K562 (cell line): ENCODE measurements around the gene MLX. TPM values are rescaled to one million over a fixed set of nuclear protein-coding genes. Genes with fewer than 3 reads are reported as not detected.
A peak's percentile ranks its signal among the peaks of the same experiment; 100 is the strongest.

Experiments used
- E2F8 ChIP-seq: fragments of 450-650 bp; IDR thresholded peaks from 2 replicates; pipeline ENCODE4 v1.7.1; 2018; ENCODE audit warnings: mild to moderate bottlenecking, low read depth; ENCODE audit not compliant: partially characterized antibody
- FOXK2 ChIP-seq, 2 experiments: fragments of 450-650 bp; IDR thresholded peaks in 1 of 2; conservative IDR thresholded peaks in 1 of 2; 2 replicates each; pipeline ENCODE4 v1.6.1; 2016; ENCODE audit warnings: low read depth in 2 of 2, mild to moderate bottlenecking in 1 of 2
- HBP1 ChIP-seq: fragments of 450-650 bp; formaldehyde crosslinking; IDR thresholded peaks from 2 replicates; pipeline ENCODE4 v1.4.0; 2022; ENCODE audit warnings: missing genetic modification characterization
- KDM5B ChIP-seq: fragments of 200-600 bp; sonication (generic); IDR thresholded peaks from 2 replicates; pipeline ENCODE4 v1.6.1; 2012; ENCODE audit warnings: low read depth, mild to moderate bottlenecking, moderate library complexity, low read length, control low read depth, inconsistent platforms; ENCODE audit not compliant: insufficient replicate concordance
- NFE2L1 ChIP-seq: fragments of 450-650 bp; IDR thresholded peaks from 2 replicates; pipeline ENCODE4 v1.6.1; 2016; ENCODE audit warnings: missing genetic modification characterization, low read depth, mild to moderate bottlenecking, missing compliant biosample characterization, moderate library complexity, borderline replicate concordance
- RNF2 ChIP-seq: sonication (generic); IDR thresholded peaks from 2 replicates; pipeline ENCODE4 v1.6.1; 2016
- SRSF9 ChIP-seq: fragments of 200-400 bp; formaldehyde crosslinking; IDR thresholded peaks from 2 replicates; pipeline ENCODE4 v1.6.1; 2017; ENCODE audit warnings: low read depth, low read length, borderline replicate concordance
- ZNF224 ChIP-seq: sonication (generic); formaldehyde crosslinking; IDR thresholded peaks from 2 replicates; pipeline ENCODE4 v1.8.0; 2022; ENCODE audit warnings: mild to moderate bottlenecking, missing genetic modification reagents
- ZNF24 ChIP-seq: fragments of 450-650 bp; IDR thresholded peaks from 2 replicates; pipeline ENCODE4 v1.6.1; 2016
- ZNF830 ChIP-seq: fragments of 250-450 bp; sonication (Bioruptor Pico); IDR thresholded peaks from 2 replicates; pipeline ENCODE4 v1.5.0; 2021; ENCODE audit warnings: mild to moderate bottlenecking
- polyA plus RNA-seq, 8 experiments: library from polyadenylated mRNA; depleted of rRNA in 4 of 8; stranded (reverse) in 5 of 8; unstranded in 3 of 8; fragments of >200 nt; fragmentation: Nextera tagmentation in 2 of 8; fragmentation: Illumina TruSeq in 1 of 8; extraction: Ambion mirVana in 2 of 8; extraction: Trizol in 1 of 8; gene quantifications; 2 replicates each; pipeline versions ENCODE4 v1.2.1 to v1.2.3, GENCODE V29; 2011 to 2014; ENCODE audit warnings: inconsistent platforms in 1 of 8, missing spikeins in 1 of 8
- total RNA-seq, 7 experiments: library from RNA; depleted of rRNA in 6 of 7; stranded (reverse); fragments of >200 nt in 6 of 7; fragmentation: Illumina TruSeq in 2 of 7; extraction: Trizol in 2 of 7; gene quantifications; 2 replicates each; pipeline versions ENCODE4 v1.2.1 to v1.2.3, GENCODE V29; 2011 to 2021; ENCODE audit warnings: low replicate concordance in 1 of 7
- TF ChIP-seq, protein P1 (sequence below): fragments of 250-450 bp; sonication (Bioruptor Pico); IDR thresholded peaks from 2 replicates; pipeline ENCODE4 v1.4.0; 2020
- TF ChIP-seq, protein P2 (sequence below): fragments of 450-650 bp; IDR thresholded peaks from 2 replicates; pipeline ENCODE4 v1.6.1; 2016; ENCODE audit warnings: low read depth, mild to moderate bottlenecking, moderate library complexity

The MLX gene
- total and polyA plus RNA-seq, 9 of the 15 experiments (the other 6 are each of a cell fraction or from before 2014, with no cell fraction given) = 42.9 to 100 (median 58.9) TPM

- TF ChIP-seq, protein P1, sequence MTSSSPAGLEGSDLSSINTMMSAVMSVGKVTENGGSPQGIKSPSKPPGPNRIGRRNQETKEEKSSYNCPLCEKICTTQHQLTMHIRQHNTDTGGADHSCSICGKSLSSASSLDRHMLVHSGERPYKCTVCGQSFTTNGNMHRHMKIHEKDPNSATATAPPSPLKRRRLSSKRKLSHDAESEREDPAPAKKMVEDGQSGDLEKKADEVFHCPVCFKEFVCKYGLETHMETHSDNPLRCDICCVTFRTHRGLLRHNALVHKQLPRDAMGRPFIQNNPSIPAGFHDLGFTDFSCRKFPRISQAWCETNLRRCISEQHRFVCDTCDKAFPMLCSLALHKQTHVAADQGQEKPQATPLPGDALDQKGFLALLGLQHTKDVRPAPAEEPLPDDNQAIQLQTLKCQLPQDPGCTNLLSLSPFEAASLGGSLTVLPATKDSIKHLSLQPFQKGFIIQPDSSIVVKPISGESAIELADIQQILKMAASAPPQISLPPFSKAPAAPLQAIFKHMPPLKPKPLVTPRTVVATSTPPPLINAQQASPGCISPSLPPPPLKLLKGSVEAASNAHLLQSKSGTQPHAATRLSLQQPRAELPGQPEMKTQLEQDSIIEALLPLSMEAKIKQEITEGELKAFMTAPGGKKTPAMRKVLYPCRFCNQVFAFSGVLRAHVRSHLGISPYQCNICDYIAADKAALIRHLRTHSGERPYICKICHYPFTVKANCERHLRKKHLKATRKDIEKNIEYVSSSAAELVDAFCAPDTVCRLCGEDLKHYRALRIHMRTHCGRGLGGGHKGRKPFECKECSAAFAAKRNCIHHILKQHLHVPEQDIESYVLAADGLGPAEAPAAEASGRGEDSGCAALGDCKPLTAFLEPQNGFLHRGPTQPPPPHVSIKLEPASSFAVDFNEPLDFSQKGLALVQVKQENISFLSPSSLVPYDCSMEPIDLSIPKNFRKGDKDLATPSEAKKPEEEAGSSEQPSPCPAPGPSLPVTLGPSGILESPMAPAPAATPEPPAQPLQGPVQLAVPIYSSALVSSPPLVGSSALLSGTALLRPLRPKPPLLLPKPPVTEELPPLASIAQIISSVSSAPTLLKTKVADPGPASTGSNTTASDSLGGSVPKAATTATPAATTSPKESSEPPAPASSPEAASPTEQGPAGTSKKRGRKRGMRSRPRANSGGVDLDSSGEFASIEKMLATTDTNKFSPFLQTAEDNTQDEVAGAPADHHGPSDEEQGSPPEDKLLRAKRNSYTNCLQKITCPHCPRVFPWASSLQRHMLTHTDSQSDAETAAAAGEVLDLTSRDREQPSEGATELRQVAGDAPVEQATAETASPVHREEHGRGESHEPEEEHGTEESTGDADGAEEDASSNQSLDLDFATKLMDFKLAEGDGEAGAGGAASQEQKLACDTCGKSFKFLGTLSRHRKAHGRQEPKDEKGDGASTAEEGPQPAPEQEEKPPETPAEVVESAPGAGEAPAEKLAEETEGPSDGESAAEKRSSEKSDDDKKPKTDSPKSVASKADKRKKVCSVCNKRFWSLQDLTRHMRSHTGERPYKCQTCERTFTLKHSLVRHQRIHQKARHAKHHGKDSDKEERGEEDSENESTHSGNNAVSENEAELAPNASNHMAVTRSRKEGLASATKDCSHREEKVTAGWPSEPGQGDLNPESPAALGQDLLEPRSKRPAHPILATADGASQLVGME (CRISPR knock-in tag) = peak; percentile 73
- no peak for TF ChIP-seq ZNF224 (CRISPR knock-in tag)
- no peak for TF ChIP-seq SRSF9
- peak; percentile 84; the same call in 1 of the 2 replicates for TF ChIP-seq ZNF830 (CRISPR knock-in tag)
- no peak for TF ChIP-seq ZNF24
- TF ChIP-seq FOXK2 (conservative IDR thresholded peaks at IDR 0.05 in 1 of 2, IDR thresholded peaks at IDR 0.05 in 1 of 2; ENCODE audit: low read depth in 2 of 2) = no peak
- no peak for TF ChIP-seq RNF2
- no peak for TF ChIP-seq NFE2L1 (tag)
- TF ChIP-seq E2F8 = no peak
- TF ChIP-seq KDM5B = no peak
- peak; percentile 68; the same call in 1 of the 2 replicates for TF ChIP-seq HBP1
- TF ChIP-seq, protein P2, sequence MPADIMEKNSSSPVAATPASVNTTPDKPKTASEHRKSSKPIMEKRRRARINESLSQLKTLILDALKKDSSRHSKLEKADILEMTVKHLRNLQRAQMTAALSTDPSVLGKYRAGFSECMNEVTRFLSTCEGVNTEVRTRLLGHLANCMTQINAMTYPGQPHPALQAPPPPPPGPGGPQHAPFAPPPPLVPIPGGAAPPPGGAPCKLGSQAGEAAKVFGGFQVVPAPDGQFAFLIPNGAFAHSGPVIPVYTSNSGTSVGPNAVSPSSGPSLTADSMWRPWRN = no peak
Observed at GRCh38 chr17:42566215-42566882, 551 bp upstream of the MLX start (continued).
